ENCODE measurements around the gene CCT8. TPM values are rescaled to one million over a fixed set of nuclear protein-coding genes. Genes with fewer than 3 reads are reported as not detected.

Gene CCT8
- total and polyA plus RNA-seq, 2 of the 8 experiments (the other 6 are each of a cell fraction or from before 2014, with no cell fraction given) = 151 to 319 TPM

- TF ChIP-seq CTCF (IDR thresholded peaks at IDR 0.05; ENCODE audit: control extremely low read depth in 1 of 3, insufficient read depth in 1 of 3, low read depth in 1 of 3, low read length in 3 of 3) (no peak), BACH1 (IDR thresholded peaks at IDR 0.05; ENCODE audit: low read length) (no peak), E2F6 (IDR thresholded peaks at IDR 0.05) (no peak)
Observed at GRCh38 chr21:29053011-29053553, 20.4 kb downstream of the CCT8 start (continued).
